Activated CD8-positive, alpha-beta memory T cell treated with anti-CD3 and anti-CD28 coated beads for 48 hours (primary cell): ENCODE data around the gene ZFP36.

Source experiments
- DNase-seq, 3 experiments: peaks; one replicate each; pipeline ENCODE4 v3.0.0-alpha.2; 2020; ENCODE audit warnings: low read depth in 2 of 3, low spot score in 2 of 3

ZFP36 gene

GRCh38 chr19:39405958-39406655, 540 bp upstream of the ZFP36 start:
- DNase-seq: peak in 2 of 3 experiments; percentile 59 to 61

GRCh38 chr19:39407410-39407659, 688 bp downstream of the ZFP36 start:
- no peak for DNase-seq

DNA sequence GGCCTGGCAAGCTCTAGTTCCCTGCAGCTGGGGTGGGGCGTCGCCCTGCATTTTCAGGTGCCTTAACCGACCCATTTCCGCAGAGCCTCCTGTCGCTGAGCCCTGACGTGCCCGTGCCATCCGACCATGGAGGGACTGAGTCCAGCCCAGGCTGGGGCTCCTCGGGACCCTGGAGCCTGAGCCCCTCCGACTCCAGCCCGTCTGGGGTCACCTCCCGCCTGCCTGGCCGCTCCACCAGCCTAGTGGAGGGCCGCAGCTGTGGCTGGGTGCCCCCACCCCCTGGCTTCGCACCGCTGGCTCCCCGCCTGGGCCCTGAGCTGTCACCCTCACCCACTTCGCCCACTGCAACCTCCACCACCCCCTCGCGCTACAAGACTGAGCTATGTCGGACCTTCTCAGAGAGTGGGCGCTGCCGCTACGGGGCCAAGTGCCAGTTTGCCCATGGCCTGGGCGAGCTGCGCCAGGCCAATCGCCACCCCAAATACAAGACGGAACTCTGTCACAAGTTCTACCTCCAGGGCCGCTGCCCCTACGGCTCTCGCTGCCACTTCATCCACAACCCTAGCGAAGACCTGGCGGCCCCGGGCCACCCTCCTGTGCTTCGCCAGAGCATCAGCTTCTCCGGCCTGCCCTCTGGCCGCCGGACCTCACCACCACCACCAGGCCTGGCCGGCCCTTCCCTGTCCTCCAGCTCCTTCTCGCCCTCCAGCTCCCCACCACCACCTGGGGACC, 1.2 kb downstream of the ZFP36 start:
- no peak for DNase-seq

DNA sequence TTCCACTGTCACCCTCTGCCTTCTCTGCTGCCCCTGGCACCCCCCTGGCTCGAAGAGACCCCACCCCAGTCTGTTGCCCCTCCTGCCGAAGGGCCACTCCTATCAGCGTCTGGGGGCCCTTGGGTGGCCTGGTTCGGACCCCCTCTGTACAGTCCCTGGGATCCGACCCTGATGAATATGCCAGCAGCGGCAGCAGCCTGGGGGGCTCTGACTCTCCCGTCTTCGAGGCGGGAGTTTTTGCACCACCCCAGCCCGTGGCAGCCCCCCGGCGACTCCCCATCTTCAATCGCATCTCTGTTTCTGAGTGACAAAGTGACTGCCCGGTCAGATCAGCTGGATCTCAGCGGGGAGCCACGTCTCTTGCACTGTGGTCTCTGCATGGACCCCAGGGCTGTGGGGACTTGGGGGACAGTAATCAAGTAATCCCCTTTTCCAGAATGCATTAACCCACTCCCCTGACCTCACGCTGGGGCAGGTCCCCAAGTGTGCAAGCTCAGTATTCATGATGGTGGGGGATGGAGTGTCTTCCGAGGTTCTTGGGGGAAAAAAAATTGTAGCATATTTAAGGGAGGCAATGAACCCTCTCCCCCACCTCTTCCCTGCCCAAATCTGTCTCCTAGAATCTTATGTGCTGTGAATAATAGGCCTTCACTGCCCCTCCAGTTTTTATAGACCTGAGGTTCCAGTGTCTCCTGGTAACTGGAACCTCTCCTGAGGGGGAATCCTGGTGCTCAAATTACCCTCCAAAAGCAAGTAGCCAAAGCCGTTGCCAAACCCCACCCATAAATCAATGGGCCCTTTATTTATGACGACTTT, 2.0 kb downstream of the ZFP36 start:
- no peak for DNase-seq

DNA sequence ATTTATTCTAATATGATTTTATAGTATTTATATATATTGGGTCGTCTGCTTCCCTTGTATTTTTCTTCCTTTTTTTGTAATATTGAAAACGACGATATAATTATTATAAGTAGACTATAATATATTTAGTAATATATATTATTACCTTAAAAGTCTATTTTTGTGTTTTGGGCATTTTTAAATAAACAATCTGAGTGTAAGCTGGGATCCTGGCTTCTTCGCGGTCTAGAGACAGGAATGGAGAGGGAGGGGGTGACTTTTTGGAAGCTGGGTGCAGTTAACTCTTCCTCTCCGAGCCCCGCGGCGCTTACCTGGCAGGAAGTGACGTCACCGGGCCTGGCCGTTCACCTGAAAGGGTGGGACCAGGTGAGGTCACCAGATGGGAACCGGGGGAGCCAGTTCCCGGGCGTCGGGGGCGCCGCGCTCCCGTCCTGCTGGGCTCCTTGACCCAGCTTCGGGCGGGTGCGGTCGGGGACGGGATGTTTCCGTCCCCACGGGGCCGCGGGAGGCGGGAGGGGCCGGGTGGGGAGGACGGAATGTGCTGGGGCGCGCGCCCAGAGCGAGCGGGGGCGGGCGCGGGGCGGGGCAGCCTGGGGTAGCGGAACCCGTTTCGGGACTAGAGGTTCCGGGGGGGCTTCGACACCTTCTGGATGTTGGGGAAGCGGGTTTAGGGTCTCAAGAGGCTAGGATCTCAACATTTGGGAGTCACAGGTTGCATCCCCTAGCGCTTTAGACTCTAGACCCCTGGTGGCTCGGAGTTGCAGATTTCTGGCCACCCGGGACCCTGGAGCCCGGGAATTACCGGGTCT, 2.8 kb downstream of the ZFP36 start:
- peak in 2 of 3 experiments; percentile 55 to 79 for DNase-seq

DNA sequence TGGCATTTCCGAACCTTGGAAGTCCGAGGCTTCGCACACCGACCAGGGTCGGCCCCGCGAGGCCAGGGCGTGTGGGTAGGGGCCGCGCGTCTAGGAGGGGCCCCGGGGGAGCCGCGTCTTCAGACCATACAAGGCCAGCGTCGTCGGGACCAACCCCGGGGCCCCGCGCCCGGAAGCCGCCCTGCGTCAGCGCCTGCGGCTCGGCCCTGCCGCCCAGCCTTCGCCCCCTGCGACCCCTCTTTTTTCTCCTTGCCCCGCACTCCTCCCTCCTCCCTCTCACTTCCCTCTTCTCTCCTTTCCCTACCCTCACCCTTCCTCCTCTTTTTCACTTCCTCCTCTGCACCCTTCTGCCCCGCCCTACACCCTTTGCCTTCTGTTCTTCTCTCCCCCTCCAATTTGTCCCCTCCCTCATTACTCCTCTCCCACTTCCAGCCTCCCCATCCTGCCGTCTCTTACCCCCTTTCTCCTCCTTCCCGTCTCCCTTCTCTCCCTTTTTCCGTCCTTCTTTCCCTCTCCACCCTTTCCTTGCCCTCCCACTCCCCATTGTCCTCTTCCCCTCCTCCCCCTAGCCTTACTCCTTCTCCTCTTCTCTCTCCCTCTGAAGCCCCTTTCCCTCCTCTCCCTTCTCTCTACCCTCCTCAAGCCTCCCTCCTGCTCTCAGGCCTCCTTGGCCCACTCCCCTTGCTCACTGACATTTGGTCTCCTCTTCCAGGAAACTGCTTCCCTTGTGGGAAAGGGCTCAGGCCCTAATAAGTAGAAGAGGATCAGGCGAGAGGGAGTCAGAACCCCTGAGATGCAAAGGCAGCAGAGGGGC, 3.6 kb downstream of the ZFP36 start:
- peak in 1 of 3 experiments; percentile 45 for DNase-seq

GRCh38 chr19:39410831-39411080, 4.1 kb downstream of the ZFP36 start:
- no peak for DNase-seq

- no peak for DNase-seq
Observed at GRCh38 chr19:39411081-39411831, 4.6 kb downstream of the ZFP36 start.

GRCh38 chr19:39411832-39412099, 5.1 kb downstream of the ZFP36 start:
- peak in 2 of 3 experiments; percentile 57 to 83 for DNase-seq

GRCh38 chr19:39412100-39412866, 5.6 kb downstream of the ZFP36 start, which contains the start of gene PLEKHG2:
Gene PLEKHG2, plus strand, starts transcription at chr19:39412669. Its CDS starts 1,418 bp downstream, at chr19:39414087.
- DNase-seq: peak; percentile 89 to 100 (median 100)

- DNase-seq: no peak
Observed at GRCh38 chr19:39412867-39413271, 6.2 kb downstream of the ZFP36 start.

GRCh38 chr19:39413272-39413910, 6.7 kb downstream of the ZFP36 start:
- no peak for DNase-seq

GRCh38 chr19:39413911-39414608, 7.4 kb downstream of the ZFP36 start:
- no peak for DNase-seq

DNA sequence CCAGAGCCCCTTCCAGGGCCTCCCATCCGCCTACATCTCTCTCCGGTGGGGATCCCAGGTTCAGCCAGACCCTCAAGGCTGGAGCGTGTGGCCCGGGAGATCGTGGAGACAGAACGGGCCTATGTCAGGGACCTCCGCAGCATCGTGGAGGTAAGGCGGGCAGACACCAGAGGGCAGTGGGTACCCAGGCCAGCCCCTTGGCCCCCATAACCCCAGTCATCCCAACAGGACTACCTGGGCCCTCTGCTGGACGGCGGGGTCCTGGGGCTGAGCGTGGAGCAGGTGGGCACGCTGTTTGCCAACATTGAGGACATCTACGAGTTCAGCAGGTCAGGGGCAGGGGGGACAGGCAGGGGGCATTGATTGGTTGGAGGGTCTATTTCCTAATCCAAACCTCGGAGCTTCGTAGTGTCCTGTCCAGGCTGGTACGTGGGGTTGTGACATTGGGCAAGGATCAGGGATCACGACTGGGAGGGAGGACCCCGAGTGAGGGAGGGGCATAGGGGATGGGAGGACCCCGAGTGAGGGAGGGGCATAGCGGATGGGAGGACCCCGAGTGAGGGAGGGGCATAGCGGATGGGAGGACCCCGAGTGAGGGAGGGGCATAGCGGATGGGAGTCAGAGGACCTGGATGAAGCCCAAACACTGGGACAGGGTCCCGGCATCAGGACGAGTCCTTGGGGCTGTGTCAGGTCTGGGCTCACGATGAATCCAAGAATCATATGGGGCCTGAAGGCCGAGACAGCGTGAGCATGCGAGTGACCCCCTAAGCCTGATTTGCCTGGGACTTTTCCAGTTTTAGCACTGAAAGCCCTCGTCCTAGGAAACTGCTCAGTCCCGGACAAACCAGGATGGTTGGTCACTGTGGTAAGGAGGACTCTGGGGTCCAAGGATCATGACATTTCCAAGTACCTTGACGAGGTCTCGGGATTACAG, 8.7 kb downstream of the ZFP36 start:
- DNase-seq: no peak

GRCh38 chr19:39416152-39417120, 9.8 kb downstream of the ZFP36 start:
- no peak for DNase-seq
